Panc1 (cell line): ENCODE data around the gene PRKG1.

ENCODE experiments used
- CTCF ChIP-seq: fragments of 450-650 bp; IDR thresholded peaks from 2 replicates; pipeline ENCODE4 v1.5.1; 2017; ENCODE audit warnings: mild to moderate bottlenecking
- POLR2AphosphoS5 ChIP-seq: IDR thresholded peaks from 2 replicates; pipeline ENCODE4 v1.6.1; 2012; ENCODE audit warnings: mild to moderate bottlenecking, low read depth, low read length, moderate library complexity
- REST ChIP-seq, 2 experiments: IDR thresholded peaks; 2 replicates each; pipeline ENCODE4 v1.6.1; 2011 to 2012; ENCODE audit warnings: low read depth in 2 of 2, control low read depth in 1 of 2, low read length in 1 of 2, mild to moderate bottlenecking in 1 of 2, moderate library complexity in 1 of 2; ENCODE audit not compliant: insufficient read depth in 1 of 2
- SIN3A ChIP-seq: IDR thresholded peaks from 2 replicates; pipeline ENCODE4 v1.6.1; 2012; ENCODE audit warnings: low read depth, mild to moderate bottlenecking, low read length, moderate library complexity, borderline replicate concordance; ENCODE audit not compliant: insufficient read depth
- TCF7L2 ChIP-seq: IDR thresholded peaks from 2 replicates; pipeline ENCODE4 v1.6.1; 2011; ENCODE audit warnings: mild to moderate bottlenecking, low read depth, low read length, inconsistent platforms

GRCh38 chr10:51397244-51397643, 323.0 kb downstream of the PRKG1 start:
- no peak for TF ChIP-seq CTCF
- no peak for TF ChIP-seq SIN3A
- no peak for TF ChIP-seq POLR2AphosphoS5
- no peak for TF ChIP-seq REST (IDR thresholded peaks at IDR 0.05; ENCODE audit: insufficient read depth in 1 of 2, low read depth in 2 of 2, low read length in 1 of 2)
- TF ChIP-seq TCF7L2 = no peak
